HG03175 (cell line): Measurements from ENCODE around the gene RRN3.
A peak's percentile ranks its signal among the peaks of the same experiment; 100 is the strongest.
"Not testable (repeated sequence)": the region's sequence is repeated elsewhere in the genome, so short reads cannot be mapped to it uniquely, and the experiment has no call there.

ENCODE experiments used
- ATAC-seq: cut with Tn5 transposase; IDR thresholded peaks from one replicate; pipeline ENCODE4 v1.9.1; 2021; ENCODE audit warnings: mild to moderate bottlenecking, moderate library complexity; ENCODE audit not compliant: unreplicated experiment

RRN3 gene

DNA sequence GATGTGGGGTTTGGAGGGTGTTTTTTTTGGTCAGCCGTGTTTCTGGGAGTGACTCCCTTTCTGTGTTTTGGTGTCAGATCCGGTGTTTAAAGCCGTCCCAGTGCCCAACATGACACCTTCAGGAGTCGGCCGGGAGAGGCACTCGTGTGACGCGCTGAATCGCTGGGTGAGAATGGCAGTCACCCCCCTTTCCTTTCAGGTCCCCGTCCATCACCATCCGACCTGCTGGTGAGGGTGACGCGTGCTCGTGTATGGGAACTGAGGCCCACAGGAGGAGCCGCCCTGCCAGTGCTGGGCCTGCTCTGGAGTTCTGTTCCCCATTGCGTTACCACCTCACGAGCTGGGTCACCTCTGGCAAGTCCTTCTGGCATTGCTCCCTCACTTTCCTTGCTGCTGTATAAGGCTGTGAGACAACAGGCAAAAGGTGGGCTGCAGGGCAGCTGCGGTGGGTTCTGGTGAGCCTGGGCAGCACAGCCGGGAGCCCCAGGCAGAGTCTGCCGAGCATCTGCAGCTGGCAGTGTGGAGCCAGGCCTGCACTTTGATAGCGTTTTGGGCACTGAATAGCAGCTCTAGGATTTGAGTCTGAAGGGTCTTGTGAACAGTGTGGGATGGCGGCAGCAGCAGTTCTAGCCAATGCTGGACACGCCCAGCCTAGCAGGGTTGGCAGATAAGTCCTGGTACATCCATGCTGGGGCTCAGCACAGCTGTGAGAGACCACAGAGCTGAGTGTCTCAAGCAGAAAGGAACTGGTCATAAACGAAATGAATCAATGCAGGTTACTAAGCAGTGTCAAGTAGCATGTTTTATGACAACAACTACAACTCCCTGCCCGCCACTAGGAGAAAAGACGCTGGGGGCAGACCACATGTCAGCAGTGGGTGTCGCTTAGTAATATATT, 65.0 kb downstream of the RRN3 start:
- not testable (repeated sequence) for ATAC-seq

DNA sequence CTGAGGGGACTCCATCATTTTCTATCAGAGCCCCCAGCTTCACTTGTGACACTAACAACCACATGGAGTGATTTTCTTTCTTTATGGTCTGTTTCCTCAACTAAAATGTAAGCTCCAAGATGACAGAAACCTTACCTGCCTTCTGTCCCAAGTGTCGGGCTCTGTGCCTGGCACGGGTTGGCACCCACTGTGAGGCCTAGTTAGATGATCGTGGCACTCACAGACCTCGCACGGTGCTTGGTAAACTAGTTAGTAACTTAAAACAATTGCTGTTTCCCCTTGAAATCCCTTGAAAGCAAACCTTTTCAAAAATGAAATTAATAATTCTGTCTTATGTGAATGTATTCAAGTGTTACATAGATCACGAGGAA, 65.7 kb downstream of the RRN3 start:
- not testable (repeated sequence) for ATAC-seq

DNA sequence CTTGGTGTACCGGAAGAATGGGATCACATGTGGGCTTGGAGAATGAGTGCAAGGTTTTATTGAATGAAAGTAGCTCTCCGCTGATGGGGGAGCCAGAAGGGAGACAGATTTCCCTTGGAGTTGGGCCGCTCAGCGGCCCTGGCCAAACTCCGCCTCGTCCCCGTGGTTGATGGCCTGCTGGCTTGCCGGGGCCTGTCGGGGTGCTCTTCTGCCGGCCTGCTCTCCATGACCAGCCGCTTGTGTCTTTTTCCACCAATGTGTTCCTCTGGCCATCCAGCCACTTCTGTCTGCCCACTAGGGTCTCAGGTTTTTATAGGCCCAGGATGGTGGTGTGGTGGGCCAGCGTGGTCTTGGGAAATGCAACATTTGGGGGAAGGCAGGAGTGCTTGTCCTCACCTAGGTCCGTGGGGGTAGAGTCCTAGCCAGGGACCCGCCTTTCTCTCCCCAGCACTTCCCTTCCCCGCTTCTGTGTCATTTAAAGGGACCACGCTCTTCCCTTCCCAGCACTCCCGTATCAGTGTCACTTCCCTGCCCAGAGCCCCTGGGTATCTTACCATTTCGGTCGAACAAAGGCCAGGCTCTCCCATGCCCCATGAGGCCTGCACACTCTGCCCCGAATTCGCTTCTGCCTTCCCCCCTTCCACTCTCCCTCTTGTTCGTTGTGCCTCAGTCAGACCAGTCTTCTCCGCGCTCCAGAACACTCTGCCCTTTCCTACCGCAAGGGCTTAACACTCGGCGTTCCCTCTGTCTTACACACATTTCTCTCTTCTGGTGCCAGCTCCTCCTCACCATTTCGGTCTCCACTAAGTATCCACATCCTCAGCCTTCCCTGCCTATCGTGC, 66.3 kb downstream of the RRN3 start:
- not testable (repeated sequence) for ATAC-seq

DNA sequence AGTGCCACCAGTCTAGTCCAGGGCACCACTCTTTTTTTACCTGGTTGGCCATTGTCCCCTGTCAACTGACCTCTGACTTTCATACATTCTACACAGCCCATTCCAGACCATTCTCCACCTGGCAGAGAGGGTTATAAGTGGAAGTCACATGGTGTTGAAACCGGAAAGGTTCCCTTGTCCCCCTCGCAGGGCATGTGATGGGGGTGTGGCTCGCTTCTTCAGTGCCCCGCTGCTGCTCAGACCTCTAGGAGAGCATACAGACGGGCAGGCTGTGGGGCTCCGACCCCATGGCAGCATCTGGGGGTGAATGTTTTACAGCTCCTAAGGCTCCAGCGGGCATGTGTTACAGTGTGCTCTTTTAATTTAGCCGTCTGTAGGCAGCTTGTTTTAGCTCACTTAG, 67.0 kb downstream of the RRN3 start:
- ATAC-seq: not testable (repeated sequence)

DNA sequence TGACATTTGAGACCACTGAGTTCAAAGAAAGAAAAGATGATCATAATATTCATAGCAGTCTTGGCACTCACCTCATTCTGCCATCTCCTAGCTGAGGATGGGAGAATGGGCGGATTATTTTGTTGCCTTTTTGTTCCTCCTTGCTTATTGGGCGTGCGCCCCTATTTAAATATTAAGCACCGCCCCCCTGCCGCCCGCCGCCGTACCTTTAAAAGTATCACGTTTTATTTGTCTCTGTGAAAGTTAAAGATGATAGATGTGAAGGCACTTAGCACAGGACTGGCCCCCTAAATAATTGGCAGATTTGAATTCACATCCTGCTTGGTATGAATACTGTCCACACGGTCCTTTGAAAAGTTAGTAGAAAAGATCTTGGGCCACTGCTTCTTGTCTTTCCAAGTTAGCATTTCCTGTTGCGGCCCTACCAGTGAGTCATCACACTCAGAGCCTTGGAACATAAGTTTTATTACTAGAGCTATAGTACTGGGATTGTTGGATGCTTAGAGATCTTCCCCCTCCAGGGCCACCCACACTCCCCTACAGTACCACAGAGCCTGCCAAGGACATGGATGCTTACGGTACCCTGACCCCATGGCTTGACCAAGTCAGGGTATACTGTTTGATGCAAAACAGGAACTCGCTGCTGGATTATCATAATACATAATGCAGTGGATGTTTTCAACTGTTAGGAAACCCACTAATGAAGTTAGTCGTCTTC, 68.7 kb downstream of the RRN3 start:
- not testable (repeated sequence) for ATAC-seq

DNA sequence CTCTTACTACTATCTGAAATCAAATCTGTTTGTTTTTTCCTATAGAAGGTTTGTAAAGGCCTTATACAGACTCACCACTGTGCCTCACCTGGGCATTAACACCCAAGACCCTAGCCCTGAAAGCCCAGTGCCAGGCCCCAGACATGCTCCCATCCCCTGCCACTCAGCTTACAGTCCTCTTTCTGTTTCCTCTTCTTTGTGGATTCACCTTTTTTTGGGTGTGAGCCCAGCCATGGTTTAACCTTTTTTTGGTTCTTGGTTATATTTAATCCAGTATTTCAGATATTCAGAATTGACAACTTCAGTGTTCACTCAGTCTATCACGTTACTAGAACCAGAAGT, 69.2 kb downstream of the RRN3 start:
- ATAC-seq: not testable (repeated sequence)

DNA sequence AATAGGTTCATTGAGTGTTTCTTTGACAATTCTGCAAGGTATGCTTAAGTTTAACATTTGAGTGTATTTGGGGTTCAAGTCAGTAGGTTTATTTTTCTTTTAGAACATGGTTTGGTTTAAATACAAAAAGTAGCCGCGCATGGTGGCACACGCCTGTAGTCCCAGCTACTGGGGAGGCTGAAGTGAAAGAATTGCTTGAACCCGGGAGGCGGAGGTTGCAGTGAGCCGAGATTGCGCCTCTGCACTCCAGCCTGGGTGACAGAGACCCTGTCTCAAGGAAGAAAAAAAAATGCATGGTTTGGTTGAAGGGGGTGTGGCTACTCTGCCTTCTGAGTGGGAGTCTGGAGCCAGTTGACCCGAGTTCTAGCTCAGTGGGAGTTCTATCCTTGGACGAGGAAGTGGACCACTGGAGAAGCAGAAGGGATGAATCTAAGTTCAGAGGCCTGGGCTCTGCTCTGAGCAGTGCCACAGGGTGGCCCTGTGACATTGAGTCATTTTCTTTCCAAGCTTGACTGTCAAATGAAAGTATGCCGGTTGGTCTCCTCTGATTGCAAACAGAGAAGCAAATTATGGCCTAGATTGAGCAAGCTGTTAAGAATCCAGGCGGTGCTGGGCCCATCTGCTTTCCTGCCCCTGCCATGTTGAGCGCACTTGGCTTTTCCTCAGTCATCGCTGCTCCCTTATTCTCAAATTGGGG, 70.5 kb downstream of the RRN3 start:
- not testable (repeated sequence) for ATAC-seq

DNA sequence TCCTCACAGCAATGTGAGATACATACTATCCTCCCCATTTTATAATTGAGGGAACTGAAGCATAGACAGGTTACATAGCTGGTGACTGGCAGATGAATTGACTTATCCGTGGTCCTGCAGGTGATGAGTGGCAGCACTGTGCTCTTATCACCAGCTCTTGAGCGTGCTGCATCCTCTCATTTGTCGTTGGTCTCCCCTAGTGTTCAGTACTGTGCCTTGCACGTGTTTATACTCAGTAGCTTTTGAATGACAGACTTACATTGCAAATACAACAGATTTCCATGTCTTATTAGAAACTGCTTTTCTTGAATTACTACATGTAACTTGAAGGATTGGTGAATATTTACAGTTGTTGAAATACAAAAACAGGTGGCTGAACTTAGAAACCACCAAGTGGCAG, 71.9 kb downstream of the RRN3 start:
- peak; percentile 88 for ATAC-seq

DNA sequence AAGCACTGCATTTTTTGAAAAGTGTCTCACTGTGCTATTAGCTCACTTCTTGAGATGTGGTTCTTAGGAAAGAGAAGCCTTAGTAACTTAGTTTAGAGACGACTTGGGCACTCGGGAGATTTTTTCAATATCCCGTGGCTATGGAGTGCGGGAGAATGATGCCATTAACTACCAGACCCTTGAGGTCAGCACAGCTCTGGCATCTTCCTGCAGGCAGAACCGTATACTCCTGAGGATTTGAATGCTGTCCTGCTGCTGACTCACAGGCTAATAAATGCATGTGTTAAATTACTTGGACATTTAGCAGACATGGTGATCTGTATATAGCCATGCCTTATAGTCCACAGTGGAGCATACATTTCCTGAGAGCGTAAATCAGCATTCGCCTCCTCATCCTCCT, 72.6 kb downstream of the RRN3 start:
- not testable (repeated sequence) for ATAC-seq

DNA sequence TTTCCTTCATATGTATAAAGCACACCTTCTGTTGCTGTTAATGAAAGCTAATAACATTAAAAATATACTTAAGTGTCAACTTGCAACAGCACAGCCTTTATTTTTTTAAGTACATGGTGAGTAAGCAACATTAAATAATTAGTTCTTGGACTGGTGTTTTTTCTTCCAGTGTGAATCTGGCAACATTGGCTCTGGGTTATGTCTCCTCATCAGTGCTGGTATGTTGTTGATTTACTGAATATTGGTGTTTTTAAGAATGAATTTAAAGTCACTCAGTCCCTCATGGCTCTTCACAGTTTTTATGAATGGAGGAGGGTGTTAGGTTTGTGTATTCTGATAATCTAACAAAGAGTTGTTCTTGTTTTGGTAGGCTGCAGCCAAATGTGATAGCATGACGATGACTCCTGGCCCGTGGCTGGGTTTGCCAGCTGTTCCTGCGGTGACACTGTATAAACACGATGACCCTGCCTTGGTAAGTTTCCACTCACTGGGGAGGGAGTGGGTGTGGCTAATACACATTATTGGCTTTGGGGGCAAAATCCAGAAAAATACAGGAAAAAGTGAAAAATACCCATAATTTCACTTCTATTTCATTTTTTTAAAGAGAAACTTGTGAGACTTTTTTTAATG, 77.0 kb downstream of the RRN3 start:
- not testable (repeated sequence) for ATAC-seq

DNA sequence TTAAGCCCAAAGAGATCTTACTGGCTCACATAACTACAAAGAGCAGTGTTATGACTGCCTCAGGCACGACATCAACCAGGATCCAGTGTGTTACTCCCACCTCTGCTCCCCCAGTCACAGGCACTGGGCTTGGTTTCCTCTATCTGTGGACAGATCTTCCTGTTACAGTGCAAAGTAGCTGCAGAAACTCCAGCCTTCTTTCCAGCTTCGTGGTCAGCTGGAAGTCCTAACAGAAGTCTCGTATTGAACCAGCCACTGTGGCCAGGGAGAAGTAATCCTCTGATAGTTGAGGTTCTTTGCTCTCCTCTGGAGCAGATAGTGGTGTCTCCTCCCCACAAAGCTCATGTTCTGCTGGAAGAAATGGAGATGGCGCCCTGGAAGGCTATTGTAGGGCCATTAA, 77.7 kb downstream of the RRN3 start:
- ATAC-seq: not testable (repeated sequence)

DNA sequence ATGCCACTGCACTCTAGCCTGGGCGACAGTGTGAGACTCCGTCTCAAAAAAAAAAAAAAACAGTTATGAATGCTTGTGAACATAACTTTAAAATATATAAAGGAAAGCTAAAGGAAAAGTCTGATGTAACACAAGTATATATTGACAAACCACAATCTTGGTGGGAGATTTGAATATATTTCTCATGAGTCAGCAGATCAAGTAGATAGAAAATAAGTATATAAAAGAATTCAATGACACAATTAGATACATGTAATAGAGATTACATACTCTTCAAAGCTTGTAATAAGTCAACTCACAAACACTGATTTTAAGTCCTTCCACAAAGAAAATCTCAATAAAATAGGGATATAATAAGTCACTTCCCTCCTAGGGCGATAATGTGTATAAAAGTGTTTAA, 78.4 kb downstream of the RRN3 start:
- not testable (repeated sequence) for ATAC-seq

DNA sequence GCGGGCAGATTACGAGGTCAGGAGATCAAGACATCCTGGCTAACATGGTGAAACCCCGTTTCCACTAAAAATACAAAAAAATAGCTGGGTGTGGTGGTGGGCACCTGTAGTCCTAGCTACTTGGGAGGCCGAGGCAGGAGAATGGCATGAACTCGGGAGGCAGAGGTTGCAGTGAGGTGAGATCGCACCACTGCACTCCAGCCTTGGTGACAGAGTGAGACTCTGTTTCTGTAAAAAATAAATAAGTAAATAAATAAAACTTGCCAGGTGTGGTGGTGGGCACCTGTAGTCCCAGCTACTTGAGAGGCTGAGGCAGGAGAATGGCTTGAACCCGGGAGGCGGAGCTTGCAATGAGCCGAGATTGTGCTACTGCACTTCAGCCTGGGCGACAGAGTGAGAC, 81.1 kb downstream of the RRN3 start:
- not testable (repeated sequence) for ATAC-seq
